Measurements from ENCODE around the gene SERPINA12.

GRCh38 chr14:94462219-94462551, 47.1 kb downstream of the SERPINA12 start:
- TF ChIP-seq, protein P1, sequence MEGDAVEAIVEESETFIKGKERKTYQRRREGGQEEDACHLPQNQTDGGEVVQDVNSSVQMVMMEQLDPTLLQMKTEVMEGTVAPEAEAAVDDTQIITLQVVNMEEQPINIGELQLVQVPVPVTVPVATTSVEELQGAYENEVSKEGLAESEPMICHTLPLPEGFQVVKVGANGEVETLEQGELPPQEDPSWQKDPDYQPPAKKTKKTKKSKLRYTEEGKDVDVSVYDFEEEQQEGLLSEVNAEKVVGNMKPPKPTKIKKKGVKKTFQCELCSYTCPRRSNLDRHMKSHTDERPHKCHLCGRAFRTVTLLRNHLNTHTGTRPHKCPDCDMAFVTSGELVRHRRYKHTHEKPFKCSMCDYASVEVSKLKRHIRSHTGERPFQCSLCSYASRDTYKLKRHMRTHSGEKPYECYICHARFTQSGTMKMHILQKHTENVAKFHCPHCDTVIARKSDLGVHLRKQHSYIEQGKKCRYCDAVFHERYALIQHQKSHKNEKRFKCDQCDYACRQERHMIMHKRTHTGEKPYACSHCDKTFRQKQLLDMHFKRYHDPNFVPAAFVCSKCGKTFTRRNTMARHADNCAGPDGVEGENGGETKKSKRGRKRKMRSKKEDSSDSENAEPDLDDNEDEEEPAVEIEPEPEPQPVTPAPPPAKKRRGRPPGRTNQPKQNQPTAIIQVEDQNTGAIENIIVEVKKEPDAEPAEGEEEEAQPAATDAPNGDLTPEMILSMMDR (IDR thresholded peaks at IDR 0.05) = no peak
- no peak for TF ChIP-seq POLR2AphosphoS5 (IDR thresholded peaks at IDR 0.05; ENCODE audit: insufficient read depth in 1 of 2, low read depth in 1 of 2)

Measured in vagina (tissue), 2 donors.